Measurements from ENCODE around the gene SPINDOC. TPM values are rescaled to one million over a fixed set of nuclear protein-coding genes. Genes with fewer than 3 reads are reported as not detected.
A peak's percentile ranks its signal among the peaks of the same experiment; 100 is the strongest.

Gene SPINDOC
- total RNA-seq, 1 donor from 2014 or later, result 9.0 TPM

- DNase-seq (ENCODE audit: low read depth in 2 of 2), result no peak
Observed at GRCh38 chr11:63832336-63832735, 19.1 kb downstream of the SPINDOC start.

GRCh38 chr11:63833048-63833447 lies 19.8 kb downstream of the SPINDOC start:
- no peak for DNase-seq (ENCODE audit: low read depth in 2 of 2)

- DNase-seq (ENCODE audit: low read depth in 2 of 2), result no peak
Observed at GRCh38 chr11:63834535-63835157, 21.4 kb downstream of the SPINDOC start.

DNA sequence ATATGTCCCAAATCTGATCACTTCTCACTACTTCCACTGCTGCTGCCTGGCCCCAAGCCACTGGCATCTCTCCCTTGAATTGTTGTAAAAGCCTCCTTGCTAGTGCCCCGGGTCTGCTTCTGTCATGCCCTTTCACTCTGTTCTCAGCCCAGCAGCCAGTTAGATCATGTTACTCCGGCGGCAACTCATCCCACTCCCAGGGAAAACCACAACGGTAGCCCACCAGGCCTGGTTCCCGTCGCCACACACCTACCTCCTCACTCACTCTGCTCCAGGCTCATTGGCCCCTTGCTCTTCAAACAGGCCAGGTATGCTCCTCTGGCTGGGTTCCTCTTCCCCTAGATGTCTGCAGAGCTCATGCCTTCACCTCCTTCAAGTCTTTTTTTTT lies 21.9 kb downstream of the SPINDOC start:
- DNase-seq (ENCODE audit: low read depth in 2 of 2), result no peak

DNA sequence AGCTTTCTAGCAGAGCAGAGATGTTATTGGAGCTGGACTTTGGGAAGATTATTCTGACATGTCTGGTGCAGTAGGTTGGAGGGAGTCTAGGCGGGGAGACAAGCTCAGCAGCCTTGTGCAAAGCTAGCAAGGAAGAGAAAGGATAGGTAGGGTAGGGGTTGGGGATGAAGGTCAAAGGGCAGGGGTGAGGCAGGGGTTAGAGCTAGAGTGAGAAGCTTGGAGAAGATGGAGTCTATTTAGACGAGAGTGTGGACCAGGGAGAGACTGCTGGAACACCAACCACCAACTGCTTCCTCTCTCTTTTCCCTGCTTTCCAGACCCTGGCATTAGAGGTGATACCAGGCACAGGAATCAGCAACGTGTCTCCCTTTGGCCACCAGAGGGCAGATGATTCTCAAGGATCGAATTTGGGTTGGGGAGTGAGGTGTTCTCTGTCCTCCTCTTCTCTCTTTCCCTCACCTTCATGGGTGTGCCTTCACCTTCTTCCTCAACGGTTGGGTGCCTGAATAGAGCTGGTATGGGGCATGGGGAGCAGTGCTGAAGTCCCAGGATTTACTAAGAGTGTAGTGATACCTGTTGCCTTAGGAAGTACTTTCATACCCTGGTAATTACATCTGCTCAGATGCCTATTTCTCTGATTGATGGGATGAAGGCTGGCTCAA lies 23.9 kb downstream of the SPINDOC start:
- peak; percentile 54 to 73 for DNase-seq (ENCODE audit: low read depth in 2 of 2)

DNA sequence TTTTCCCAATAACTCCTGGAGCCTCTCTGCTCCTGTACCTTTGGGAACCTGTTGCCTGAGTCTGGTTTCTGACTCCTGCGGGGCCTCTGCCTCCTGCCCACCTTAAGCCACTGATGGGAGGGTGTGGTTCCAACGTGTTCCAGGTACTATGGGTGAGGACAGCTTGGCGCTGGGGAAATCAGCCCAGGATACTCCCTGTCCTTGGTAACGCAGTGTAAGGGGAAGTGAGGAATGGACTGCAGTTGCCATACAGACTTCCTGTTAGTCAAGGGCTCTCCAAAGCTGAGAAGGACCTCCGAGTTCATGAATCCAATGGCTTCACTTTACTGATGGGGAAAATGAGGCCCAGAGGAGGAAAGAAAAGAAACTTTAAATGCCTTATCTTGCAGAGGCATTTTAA lies 24.5 kb downstream of the SPINDOC start:
- DNase-seq (ENCODE audit: low read depth in 2 of 2), result peak in 1 of 2 donors; percentile 61

GRCh38 chr11:63838150-63838677 lies 25.0 kb downstream of the SPINDOC start:
- DNase-seq (ENCODE audit: low read depth in 2 of 2), result no peak

DNA sequence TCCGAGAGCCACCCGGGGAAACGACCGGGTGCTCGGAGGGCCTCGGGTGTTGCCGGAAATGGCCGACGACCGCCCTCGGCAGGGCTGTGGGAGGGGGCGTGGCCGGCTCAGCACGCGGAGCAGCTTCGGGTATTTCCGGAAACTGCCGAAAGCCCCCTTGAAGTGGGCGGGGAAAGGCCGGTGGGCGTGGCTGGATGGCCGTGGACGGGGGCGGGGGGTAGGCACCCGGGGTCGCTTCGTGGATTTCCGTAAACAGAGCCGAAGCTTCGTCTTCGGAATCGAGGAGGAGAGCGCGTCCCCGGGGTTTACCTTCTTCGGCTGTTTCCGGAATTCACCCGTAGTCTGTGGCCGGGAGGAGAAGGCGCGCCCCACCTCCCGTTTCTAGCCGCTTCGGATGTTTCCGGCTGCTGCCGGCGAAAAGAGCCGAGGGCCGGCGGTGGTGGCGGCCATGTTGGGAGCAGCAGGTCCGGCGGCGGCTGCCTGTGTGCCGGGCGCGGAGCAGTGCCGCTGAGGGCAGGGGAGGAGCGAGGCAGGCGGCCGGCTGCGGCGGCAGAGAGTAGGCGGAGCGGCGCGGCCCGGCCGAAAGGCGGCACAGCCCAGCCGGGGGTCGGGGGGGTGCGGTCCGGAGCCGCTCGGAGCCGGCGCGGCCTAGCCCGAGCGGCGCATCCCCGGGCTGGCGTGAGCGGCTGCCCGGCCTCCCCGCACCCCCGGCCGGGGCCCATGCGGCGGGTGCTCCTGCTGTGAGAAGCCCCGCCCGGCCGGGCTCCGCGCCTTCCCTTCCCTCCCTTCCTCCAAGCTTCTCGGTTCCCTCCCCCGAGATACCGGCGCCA lies 25.6 kb downstream of the SPINDOC start, which contains the start of gene MARK2:
MARK2 (plus strand) TSS at position 433 of the 830 bp plus-strand sequence; CDS start at position 830, 397 bp downstream.
- peak; percentile 88 to 96 for DNase-seq (ENCODE audit: low read depth in 2 of 2)

- DNase-seq (ENCODE audit: low read depth in 2 of 2), result peak in 1 of 2 donors; percentile 12
Observed at GRCh38 chr11:63839508-63840355, 26.5 kb downstream of the SPINDOC start.

DNA sequence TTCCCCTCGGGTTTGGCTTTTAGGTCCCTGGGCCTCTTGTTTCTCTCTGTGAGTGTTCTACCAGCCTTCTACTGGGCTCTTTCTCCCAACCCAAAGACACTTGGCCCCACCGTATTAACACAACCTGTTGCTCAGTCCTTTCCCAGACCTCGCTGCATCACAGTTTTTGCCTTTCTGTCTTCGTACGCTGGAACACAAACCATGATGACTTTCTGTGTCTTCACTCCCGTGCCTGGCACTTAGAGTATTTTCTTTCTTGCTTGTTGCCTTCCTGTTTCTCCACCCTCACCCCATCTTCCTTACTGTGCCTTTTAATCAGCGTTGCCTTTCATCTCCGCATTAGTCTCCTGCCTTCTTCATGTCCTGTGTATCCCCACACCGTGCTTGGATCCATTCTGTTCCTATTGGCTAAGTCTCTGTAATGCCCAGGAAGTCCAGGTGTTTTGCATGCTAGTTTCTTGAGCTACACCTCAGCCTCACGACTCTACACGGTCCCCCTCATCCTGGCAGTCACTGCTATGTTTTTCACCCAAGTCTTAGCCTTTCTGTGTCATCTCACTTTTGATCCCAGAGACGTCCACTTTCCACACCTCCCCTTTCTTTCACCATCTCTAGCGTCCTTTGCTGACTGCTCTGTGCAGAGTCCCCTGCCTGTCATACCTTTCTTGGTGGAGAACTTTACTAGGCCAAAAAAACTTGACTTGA lies 27.3 kb downstream of the SPINDOC start:
- DNase-seq (ENCODE audit: low read depth in 2 of 2), result no peak

DNA sequence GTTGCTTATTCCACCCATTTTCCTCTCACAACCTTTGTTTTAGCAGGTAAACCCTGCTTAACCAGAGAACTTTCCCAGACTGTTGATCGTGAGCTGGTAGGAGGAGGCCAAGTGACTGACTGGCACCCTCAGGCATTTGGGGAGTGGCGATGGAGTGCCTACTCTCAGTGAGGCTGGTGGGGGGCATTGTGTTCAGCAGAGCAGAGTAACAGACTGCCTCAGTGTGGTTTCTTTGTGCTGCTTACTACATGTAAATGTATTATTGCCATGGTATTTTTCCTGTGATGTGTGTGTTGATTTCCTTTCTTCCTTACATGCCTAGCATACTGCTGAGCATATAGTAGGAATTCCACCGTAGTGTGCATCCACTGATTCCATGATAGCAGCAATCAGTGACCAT lies 28.3 kb downstream of the SPINDOC start:
- DNase-seq (ENCODE audit: low read depth in 2 of 2), result peak; percentile 25 to 27

- no peak for DNase-seq (ENCODE audit: low read depth in 2 of 2)
Observed at GRCh38 chr11:63843041-63843440, 29.8 kb downstream of the SPINDOC start.

DNA sequence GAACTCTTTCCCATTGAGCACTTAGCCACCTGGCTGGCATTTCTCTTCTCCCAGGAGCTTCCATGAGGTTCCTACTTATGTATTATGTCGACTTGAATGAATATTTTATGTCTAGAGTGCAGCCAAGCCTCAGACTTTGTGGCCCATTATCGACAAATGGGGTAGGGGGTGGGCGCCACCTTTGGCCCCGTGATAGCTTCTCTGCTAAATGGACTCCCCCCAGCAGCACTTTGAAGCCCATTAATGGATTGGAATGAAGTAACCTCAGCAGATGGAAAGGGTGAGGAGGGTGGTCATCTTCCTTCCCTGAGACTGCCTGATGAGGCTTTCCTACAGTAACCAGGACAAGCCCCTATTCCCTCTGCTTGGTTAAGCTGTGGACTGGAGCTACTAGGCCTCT lies 31.6 kb downstream of the SPINDOC start:
- no peak for DNase-seq (ENCODE audit: low read depth in 2 of 2)

DNA sequence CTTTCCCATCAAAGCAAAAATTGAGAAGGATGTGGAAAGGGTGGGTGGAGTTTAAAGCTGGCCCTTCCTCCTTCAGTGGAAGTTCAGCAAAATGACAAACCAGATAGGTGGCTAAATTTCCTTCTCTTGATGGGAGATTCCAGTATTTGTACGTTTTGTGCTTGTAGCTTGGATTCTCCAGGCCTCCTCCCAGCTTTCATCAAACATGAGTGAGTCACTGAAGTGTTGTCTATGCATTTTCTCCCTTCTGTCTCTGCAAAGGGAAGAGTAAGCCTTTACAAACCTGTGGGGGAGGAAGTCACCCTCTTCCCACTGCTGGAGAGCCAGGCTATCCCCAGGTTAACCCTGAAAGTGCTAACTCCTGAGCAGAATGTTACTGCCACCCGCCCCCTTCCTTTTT lies 32.0 kb downstream of the SPINDOC start:
- DNase-seq (ENCODE audit: low read depth in 2 of 2), result peak in 1 of 2 donors; percentile 40

DNA sequence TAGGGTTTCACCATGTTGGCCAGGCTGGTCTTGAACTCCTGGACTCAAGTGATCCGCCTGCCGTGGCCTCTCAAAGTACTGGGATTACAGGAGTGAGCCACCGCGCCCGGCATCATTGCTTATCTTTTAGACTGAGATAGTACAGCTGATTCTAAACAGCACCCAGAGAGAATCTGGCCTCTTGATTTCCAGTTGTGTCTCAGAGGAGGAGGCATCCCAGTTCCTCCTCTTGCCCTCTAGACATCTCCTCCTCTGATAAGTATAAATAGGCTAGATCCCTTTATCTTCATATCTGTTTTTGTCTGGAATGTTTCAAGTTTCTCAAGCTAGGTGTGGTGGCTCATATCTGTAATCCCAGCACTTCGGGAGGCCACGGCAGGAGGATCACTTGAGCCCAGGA lies 32.7 kb downstream of the SPINDOC start:
- DNase-seq (ENCODE audit: low read depth in 2 of 2), result no peak

GRCh38 chr11:63846897-63847296 lies 33.6 kb downstream of the SPINDOC start:
- no peak for DNase-seq (ENCODE audit: low read depth in 2 of 2)

DNA sequence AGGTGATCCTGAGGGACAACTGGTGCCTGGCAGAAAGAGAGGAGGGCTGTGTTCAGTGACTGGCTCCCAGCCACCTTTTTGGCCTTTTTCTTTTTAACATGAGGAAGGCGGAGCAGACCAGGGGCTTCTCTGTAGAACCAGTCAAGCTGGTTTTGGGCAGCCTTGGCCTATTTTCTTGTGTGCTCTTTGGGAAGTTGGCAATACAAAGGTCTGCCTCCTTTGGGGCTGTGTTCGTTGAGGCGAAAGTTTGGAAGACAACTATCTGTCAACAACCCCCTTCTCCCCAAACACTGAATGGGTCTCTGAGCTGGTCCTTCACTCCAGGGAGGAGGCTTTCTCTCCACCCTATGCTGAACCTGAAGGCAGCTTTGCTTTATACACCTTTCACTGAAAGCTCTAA lies 34.1 kb downstream of the SPINDOC start:
- no peak for DNase-seq (ENCODE audit: low read depth in 2 of 2)

DNA sequence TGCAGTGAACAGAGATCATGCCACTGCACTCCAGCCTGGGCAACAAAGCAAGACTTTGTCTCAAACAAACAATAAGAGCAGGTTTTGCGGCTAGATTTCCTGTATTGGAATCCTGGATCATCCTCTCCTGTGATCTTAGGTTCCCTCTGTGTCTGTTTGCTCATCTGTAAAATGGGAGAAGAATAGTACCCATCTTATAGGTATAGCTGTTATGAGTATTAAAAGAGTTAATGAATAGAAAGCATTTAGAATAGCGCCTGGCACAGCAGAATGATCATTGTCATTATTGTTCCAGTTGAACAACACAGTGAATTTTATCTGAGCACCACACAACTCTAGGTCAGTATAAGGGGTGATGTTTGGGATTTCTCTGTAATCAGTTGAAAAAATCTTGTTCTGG lies 36.4 kb downstream of the SPINDOC start:
- DNase-seq (ENCODE audit: low read depth in 2 of 2), result no peak

DNA sequence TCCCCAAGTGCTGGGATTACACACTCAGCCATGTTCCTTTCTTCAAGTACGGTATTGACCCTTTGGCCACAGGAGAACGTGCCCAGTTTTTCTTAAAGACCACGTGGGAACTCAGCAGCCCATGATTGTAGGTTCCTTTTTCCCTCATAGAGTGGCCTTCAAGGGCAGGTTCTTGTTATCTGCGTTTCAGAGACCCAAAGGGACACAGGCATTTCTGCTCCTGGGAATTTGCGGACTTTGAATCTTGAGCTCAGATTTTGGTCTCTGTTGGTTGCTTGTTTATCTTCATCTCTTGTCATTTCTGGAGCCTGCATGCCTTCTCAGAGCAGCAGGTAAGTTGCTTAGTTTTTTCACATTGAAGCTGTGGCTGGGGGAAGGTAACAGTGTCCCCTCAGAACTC lies 37.7 kb downstream of the SPINDOC start:
- no peak for DNase-seq (ENCODE audit: low read depth in 2 of 2)

GRCh38 chr11:63851364-63851763 lies 38.1 kb downstream of the SPINDOC start:
- no peak for DNase-seq (ENCODE audit: low read depth in 2 of 2)

DNA sequence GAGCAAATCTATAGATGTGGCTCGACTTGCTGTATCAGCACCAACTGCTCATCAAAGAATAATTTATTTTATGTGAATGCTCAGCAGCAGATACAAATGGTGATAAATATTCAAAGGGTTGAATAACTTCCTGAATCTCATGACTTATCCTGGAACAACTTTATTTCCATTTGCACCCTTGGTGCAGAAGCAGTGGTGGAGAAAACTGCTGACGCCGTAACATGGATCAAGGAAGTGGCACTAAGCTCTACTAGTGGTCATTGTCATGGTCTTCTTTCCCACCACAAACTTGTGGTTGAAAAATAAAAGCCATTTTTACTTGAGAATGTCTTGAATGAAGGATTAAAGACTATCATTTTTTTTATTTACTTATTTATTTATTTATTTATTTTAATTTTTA lies 40.2 kb downstream of the SPINDOC start:
- no peak for DNase-seq (ENCODE audit: low read depth in 2 of 2)
